ENCODE data around the gene VOPP1.

The VOPP1 gene

DNA sequence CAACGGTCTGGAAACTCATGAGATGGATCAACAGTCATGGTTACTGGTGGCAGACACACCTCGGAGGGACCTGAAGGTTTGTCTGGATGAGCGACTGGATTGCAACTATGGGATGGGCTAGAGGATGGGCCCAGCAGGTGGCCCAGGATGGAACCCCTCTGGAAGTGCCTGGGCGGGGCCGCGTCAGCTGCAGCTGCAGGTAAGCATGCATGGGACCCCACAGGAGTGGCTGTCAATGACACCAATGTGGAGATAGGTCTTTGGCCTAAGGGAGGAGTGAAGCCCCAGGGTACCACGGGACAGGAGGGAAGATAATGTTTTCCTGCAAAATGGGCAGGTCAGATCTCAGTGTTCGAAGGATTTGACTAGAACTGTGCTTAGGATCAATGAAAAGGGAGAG lies 103.8 kb downstream of the VOPP1 start:
- DNase-seq (ENCODE audit: low spot score): no peak

DNA sequence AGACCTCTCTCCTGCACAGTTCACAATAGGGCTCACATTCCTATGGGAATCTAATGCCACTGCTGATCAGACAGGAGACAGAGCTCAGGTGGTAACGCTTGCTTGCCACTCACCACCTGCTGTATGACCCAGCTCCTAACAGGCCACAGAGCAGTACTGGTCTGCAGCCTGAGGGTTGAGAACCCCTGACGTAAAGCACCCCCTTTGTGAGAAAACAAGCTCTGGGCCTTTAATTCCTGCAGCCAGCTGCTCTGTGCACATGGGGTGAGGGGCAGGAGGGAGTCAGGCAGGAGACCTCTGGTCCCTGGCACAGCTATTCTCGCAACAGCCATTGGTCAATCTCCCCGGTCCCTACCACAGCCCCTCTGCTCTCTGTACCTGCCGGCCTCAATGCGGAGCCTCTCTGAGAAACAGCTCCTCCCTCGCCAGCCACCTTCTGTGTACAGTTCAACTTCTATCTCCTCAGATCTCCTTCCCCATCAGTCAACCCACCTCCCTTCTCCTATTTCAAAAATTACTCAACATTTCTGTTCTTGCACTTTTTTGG lies 105.2 kb downstream of the VOPP1 start:
- DNase-seq (ENCODE audit: low spot score): no peak

DNA sequence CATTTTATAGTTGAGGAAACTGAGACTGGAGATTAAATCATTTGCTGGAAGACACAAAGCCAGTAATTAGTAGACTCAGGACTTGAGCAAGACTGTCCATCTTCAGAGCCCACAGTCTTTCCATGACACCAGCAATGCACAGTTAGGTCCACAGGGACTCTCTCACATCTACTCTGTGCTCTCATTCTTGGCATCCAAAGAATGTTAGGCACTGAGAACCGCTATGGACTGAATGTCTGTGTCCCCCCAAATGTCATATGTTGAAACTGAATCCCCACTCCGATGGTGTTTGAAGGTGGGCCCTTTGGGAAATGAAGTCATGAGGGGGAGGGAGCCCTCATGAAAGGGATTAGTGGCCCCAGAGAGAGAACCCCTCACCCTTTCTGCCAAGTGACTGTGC lies 106.6 kb downstream of the VOPP1 start:
- no peak for DNase-seq (ENCODE audit: low spot score)

DNA sequence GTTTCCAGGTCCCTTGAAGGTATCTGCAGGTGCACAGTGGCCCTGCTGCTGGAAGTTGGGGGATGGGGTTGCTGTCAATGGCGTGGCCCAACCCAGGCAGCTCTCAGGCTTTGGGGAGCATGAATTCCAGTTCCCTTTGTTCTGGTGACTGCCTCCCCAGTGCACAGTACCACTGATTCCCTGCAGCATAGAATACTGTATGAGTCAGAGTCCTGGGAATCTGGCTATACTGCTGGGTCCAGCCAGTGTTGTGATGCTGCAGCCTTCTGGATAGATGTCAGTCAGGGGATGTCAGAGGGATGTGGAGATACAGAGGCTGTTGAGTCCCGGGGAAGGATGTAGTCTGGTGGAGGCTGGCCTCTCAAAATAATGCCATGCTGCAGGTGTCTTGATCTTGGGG lies 107.9 kb downstream of the VOPP1 start:
- no peak for DNase-seq (ENCODE audit: low spot score)

DNA sequence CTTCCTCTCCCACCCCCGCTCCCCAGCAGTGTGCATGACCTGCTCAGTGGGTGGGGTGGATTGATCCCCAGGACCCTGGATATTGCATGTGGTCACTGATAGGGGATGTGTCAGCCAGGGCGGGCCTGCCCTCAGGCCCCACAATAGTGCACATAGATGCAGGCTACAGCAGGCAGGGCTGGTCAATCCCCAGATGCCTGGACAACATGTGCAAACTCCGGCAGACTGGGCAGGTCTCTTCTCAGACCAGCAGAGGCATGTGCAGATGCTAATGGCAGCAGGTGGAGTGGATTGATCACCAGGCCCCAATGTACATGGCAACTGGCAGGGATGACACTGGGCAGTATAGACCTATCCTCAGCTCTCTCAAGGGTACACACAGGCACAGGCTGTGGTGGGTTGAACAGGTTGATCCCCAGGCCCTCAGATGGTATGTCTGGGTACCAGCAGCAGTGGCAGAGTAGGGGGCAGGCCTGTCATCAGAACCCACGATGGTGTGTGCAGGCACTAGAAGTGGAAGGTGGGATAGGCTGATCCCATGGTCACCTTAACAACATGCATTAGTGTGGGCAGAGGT lies 108.5 kb downstream of the VOPP1 start:
- DNase-seq (ENCODE audit: low spot score): no peak

DNA sequence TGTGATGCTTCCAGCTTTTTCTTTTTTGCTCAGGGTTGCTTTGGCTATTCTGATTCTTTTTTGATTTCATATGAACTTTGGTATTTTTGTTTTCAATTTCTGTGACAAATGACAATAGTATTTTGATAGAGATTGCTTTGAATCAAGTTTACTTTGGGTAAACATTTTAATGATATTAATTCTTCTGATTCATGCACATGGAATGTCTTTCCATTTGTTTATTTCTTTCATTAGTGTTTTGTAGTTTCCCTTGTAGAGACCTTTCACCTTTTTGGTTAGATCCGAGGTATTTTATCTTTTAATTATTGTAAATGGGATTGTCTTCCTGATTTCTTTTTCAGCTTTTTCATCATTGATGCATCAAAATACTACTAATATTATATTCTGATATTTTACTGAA lies 114.0 kb downstream of the VOPP1 start:
- DNase-seq (ENCODE audit: low spot score): no peak

DNA sequence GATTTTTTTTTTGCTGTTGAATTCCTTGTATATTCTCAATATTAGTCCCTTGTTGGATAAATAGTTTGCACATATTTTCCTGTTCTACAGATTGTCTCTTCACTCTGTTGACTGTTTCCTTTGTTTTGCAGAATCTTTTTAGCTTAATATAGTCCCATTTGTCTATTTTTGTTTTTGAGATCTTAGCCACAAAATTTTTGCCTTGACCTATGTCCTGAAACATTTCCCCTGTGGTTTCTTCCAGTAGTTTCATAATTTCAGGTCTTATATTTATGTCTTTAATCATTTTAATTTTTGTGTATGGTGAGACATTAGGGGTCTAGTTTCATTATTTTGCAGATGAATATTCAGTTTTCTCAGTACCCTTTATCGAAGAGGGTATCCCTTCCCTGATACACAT lies 114.5 kb downstream of the VOPP1 start:
- DNase-seq (ENCODE audit: low spot score): no peak

DNA sequence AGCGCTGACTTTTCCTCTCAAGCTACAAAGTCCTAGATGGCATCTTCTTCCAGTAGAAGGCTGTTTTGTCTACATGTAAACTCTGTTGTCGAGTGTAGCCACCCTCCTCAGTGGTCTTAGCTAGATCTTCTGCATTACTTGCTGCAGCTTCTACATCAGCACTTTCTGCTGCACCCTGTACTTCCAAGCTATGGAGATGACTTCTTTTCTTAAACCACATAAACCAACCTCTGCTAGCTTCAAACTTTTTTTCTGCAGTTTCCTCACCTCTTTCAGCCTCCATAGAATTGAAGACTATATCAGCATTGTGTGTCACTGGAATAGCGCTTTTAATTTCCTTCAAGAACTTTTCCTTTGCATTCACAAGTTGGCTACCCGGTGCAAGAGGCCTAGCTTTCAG lies 119.3 kb downstream of the VOPP1 start:
- DNase-seq (ENCODE audit: low spot score): no peak

DNA sequence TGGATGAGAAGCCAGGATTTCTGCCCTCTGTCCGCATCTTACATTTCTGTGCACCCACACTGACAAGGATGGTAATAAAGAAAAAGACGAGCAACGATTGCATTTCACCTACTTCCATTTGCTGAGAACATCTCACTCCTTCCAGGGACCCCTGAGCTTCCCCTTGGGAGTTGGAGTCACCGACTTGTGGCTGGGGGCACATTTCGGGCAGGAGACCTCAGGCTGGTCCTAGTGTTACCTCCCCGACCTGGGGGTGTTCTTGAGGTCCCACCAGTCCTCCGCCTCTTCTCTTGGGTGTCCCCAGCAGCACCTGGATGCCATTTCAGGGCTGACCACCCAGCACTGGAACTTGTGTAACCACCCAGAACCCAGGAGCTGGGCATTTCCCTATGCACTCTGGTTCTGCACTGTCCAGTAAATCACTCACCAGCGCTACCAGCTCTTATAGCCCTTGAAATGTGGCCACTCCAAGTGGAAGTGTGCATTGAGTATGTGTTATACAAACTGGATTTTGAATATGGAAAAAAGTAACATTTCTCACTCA lies 122.2 kb downstream of the VOPP1 start:
- no peak for DNase-seq (ENCODE audit: low spot score)

DNA sequence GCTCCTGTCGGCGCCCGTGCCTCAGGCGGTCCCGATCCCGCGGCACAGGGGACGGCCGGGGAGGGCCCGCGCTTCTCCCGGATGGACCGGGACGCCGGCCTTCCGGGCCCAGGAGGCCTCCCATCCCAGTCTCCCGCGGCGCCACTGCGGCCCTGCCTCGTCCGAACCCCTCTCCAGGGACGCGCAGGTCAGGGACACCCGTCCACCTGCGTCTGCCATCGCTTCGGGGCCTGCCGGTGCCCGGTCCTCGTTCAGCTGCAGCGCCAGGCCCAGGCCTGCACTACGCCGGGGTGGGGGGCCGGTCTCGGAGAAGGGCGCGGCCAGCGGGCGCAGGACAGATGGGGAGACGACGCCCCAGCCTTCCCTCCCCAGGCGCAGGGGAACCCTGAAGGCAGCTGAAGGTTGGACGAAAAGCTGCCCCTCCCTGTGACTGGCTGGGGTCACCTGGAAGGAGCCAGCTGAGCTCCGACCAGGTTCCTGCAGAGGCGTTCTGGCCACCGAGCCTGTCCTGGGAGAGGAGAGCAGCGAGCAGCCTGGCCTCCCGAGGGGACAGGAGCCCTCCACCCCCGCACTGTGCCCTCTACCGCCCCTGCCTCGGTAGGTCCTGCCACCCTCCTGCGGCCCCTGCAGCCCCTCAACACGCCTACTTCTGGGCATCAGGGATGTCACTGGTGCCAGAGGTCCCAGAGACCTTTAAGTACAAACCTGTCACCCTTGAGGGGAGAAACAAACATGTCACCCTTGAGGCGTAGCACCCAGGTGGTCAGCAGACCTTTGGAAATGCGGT lies 122.9 kb downstream of the VOPP1 start:
- no peak for DNase-seq (ENCODE audit: low spot score)

DNA sequence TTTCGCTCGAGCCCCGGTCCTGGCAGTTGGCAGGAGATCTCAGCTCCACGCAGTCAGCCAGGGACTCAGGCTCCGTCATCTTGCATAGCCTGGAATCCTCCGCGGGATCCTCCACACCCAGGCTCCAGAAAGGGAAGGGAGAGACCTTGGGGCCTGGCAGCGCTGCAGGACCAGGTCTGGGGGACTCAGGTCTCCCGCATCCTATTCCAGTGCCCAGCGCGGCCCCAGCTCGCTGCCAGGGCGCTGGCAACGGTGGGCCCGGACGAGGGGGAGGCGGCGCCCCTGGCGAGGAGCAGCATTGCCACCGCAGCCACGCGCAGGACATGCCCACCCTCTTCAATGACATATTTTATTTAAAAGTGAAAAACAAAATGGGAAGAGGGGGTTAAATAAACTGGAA lies 123.8 kb downstream of the VOPP1 start:
- no peak for DNase-seq (ENCODE audit: low spot score)

DNA sequence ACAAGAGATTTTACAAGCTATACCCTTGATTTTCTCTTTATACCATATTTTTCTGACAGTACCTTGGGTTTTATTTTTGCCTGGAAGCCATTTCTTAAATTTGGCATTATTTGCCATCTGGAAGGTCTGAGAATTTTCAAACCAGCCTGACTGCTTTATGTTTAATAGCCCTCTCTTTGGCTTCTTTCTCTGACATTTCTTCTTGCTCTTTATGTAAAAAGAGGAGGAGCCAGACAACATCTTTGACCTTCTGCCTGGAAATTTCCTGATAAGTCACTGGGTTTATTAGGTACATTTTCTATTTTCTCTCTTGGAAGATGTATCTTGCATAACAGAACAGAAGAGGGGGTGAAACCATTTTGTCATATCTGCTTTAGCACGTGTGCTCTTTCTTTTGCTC lies 127.5 kb downstream of the VOPP1 start:
- no peak for DNase-seq (ENCODE audit: low spot score)

DNA sequence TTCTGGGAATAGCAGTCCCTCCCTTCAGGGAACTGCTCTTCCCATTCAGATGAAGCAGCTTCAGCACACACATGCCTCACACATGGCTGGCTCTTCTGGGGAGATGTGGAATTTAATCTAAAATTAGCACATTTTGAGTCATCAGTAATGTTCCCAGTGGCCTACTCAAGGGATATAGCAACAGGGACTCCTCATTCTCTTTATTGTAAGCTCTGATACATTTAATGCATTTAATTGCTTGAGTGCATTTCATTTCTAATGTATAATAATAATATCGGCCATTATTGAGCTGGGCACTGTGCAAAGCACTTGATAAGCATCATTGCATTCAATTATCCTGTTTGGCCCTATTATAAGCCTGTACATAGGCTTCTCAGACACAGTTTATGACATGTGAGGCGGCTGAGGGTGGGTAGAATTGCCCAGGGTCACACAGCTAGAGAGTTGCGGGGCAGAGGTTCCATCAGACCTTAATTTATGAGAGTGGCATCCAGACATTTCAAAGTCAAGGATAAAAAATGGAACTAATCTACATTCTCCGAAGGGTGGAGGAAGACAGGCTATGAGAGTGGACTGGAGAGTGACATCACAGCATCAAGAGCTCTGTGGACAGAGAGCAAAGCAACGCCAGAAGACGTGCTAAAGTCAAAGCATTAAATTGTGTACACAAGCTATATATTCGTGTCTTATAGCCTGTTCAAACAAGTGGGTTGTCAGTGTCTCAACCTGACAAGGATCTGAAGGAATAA lies 130.4 kb downstream of the VOPP1 start:
- DNase-seq (ENCODE audit: low spot score): no peak

DNA sequence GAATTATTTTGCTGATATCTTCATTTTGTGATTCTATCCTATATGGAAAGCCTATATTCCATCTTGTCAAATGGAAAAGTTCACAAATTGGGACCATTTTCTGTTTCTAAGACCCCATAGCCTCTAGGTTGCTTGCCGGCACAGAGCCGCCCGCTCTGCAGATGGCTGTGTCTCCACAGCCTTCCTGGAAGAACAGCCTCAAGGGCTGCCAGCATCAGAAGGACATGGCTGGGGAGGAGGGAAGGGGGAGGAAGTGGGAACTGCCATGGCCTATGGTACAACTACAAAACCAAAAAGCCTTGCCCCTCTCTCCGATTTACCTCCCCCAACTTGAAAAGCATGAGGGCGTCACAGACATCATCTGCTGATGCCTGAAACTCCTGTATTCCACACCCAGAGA lies 131.3 kb downstream of the VOPP1 start:
- DNase-seq (ENCODE audit: low spot score): no peak

DNA sequence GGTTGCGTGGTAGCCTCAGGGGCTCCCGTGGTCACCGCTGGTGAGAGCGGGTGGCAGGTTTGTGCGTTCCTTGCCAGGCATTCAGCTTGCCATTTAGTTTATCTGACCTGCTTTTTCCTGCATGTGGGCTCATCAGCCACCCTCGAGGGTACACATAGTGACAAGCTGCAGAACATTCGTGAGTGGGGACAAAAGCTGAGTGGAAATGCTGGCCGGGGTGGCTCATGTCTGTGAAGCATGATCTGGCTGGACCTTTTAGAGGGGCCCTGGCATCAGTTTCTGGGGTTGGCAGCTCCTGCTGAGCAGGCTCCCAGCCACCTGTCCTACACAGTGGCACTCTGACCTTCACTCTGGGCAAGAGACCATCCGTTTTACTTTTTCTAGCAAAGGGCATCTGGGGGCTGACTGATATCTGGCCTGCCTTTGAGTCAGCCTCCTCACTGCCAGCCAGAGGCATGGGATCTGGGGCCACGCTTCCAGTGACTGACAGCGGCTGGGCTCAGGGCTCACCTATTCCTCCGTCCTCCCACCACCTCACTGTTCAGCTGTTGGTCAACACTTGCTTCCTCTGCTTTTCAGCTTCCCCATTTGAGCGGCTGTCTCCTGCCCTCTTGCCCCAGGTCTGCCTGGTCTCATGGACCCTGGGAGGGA lies 132.1 kb downstream of the VOPP1 start:
- no peak for DNase-seq (ENCODE audit: low spot score)

DNA sequence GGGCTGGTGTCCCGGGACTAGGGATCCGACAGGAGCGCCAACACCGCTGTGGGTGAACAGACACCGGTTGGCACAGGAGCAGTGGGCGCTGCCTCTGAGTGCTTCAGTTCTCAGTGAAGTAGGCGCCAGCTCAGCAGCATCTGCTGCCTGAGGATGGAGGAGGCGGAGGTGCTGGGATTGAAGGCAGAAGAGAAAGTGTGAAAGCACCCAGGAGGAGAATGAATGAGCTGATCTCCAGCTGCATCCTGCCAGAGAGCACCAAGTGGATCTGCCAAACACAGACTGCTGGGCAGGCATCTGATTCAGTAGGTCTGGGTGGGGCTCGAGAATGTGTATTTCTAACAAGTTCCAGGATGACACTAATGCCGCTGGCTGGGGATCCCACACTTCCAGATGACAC lies 132.7 kb downstream of the VOPP1 start:
- DNase-seq (ENCODE audit: low spot score): no peak

DNA sequence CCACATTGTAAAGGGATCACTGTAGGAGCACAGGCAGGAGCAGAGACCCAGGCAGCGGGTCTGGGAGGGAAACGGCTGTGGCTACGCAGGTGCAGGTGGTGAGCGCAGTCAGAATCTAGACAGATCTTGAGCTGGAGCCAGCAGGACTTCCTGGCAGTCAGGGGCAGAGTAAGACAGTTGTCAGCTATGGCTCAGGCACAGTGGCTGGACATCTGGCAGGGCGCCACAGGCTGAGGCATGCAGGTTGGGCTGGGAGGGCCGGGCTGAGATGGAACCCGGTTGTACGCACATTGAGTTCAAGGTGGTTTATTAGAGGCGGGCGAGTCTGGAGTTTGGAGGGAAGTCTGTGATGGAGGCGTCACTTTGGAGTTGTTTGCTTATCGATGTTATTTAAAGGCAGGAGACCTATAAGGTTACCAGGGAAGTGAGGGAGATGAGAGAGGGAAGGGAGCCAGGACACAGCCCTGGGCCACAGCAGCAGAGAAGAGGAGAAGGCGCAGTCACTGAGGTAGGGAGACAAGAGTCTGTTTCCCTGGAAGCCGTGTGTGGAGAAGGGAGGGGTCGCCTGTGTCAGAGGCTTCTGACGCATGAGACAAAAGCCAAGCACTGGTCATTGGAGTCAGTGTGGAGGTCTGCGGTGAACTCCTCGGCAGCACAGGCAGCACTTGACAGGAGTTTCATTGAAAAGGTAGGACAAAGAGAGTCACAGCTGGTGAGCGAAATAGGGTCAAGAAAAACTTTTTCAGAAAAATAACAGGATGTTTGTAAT lies 133.4 kb downstream of the VOPP1 start:
- no peak for DNase-seq (ENCODE audit: low spot score)

DNA sequence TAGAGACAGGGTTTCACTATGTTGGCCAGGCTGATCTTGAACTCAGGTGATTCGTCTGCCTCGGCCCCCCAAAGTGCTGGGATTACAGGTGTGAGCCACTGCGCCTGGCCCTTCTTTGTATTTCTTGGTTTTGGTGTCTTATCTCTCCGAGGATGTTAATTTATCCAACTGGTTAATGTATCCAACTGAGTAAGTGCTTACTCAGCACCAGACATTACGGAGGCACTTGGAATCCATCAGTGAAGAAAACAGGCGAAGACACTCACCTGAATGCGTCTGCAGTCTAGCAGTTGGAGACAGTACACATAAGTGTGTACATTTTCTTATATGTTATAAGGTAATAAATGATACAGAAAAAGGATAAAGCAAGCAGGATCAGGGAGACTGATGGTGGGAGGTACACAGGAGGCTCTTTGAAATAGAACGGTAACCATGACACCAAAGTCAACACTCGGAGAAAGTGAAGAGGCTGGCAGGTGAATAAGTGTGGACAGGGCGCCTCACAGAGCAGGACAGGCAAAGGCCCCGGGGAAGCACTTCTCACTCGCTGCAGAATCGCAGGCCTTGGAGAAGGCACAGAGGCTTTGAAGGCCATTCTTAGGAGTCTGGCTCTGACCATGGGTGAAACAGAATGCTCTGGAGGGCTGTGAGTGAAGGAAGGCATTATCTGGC lies 134.1 kb downstream of the VOPP1 start:
- no peak for DNase-seq (ENCODE audit: low spot score)

DNA sequence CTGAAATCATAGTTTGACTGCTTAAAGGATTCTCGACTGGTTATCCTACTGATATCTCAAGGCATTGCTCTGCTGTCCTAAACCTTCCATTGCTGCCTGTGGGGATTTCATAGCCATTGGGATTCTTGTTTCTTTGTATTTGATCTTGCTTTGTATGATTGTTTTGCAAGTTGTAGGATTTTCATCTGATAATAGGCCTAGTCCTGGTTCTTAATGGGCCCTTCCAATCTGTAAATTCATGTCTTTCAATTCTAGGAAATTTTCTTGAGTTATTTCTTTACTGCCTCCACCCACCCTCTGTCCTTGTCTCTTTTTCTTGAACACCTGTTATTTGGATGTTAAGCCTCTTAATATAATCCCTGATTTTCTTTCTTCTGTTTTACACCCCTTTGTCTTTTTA lies 134.9 kb downstream of the VOPP1 start:
- no peak for DNase-seq (ENCODE audit: low spot score)

DNA sequence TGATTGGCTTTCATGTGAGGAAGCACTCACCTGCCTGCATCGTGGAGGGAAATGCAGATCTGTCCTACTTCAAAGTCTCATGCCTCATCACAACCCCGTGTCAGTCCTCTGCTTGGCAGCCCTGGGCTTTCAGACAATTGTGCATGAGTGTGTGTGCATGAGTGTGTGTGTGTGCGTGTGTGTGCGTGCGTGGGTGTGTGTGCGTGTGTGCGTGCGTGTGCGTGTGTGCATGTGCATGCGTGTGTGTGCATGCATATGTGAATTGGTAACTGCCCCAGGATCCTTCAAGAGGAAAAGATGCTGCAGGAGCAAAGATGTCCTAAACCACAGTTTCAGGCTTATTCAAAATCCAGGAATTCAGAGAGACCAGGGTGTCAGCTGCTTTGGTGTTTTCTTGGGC lies 135.8 kb downstream of the VOPP1 start:
- DNase-seq (ENCODE audit: low spot score): no peak

DNA sequence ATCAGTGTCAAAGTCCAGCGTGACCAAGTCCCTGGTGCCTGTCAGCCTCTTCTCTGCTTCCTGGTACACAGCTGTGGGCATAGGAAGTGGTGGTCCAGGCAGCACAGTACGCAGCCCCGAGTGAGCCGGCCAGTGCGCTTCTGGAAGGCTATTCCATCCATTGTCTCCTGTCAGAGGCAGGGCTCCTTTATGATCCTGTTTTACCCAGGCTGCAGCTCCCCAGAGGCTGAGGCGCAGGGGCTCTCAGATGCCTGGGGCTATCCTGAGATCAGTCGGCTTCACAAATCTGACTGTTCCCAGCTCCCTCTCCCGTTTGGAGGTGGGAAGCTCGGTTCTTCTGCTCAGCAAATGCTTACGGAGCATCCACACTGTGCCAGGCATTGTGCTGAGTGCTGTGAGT lies 136.8 kb downstream of the VOPP1 start:
- DNase-seq (ENCODE audit: low spot score): no peak

Data from COLO829 (cell line).